GM23338 (cell line): Measurements from ENCODE around the gene CDH20. TPM values are rescaled to one million over a fixed set of nuclear protein-coding genes. Genes with fewer than 3 reads are reported as not detected.

Experiments used
- ATAC-seq: fragments of 200-7000 bp; cut with Tn5 transposase; 3 replicates; pipeline ENCODE4 v1.9.1; 2020
- DNase-seq: peaks from one replicate; pipeline ENCODE4 v3.0.0-alpha.2; 2015; ENCODE audit warnings: low spot score
- H2AFZ ChIP-seq: fragments of 200-600 bp; sonication (generic); 2 replicates; pipeline ENCODE4 v1.8.0; 2016; ENCODE audit warnings: antibody characterized with exemption, mild to moderate bottlenecking, moderate library complexity
- H3F3A ChIP-seq: fragments of 200-600 bp; sonication (generic); replicated peaks from 2 replicates; pipeline ENCODE4 v1.8.0; 2017; ENCODE audit warnings: antibody characterized with exemption, mixed run types, low read depth
- H3K27ac ChIP-seq: fragments of 200-600 bp; sonication (generic); 2 replicates; pipeline ENCODE4 v1.6.1; 2016; ENCODE audit warnings: low read depth
- H3K27me3 ChIP-seq: fragments of 200-600 bp; sonication (generic); 2 replicates; pipeline ENCODE4 v1.8.0; 2016; ENCODE audit warnings: mild to moderate bottlenecking, mixed run types, moderate library complexity; ENCODE audit not compliant: insufficient read depth
- H3K36me3 ChIP-seq: fragments of 200-600 bp; sonication (generic); 2 replicates; pipeline ENCODE4 v1.8.0; 2016; ENCODE audit warnings: mild to moderate bottlenecking; ENCODE audit not compliant: insufficient read depth
- H3K4me1 ChIP-seq: fragments of 200-600 bp; sonication (generic); 2 replicates; pipeline ENCODE4 v1.8.0; 2016; ENCODE audit warnings: mild to moderate bottlenecking, moderate library complexity; ENCODE audit not compliant: insufficient read depth
- H3K4me2 ChIP-seq: fragments of 200-600 bp; sonication (generic); 2 replicates; pipeline ENCODE4 v1.7.1; 2017; ENCODE audit warnings: mixed run types
- H3K4me3 ChIP-seq: fragments of 200-600 bp; sonication (generic); 2 replicates; pipeline ENCODE4 v1.6.1; 2016; ENCODE audit warnings: mixed run types
- H3K79me2 ChIP-seq: fragments of 200-600 bp; sonication (generic); replicated peaks from 2 replicates; pipeline ENCODE4 v1.8.0; 2017; ENCODE audit warnings: mild to moderate bottlenecking; ENCODE audit not compliant: insufficient read depth
- H3K9me2 ChIP-seq: fragments of 200-600 bp; sonication (generic); 2 replicates; pipeline ENCODE4 v1.8.0; 2017; ENCODE audit not compliant: insufficient read depth
- H4K20me1 ChIP-seq: fragments of 200-600 bp; sonication (generic); replicated peaks from 2 replicates; pipeline ENCODE4 v1.8.0; 2017; ENCODE audit warnings: mild to moderate bottlenecking; ENCODE audit not compliant: insufficient read depth
- H3K27ac Mint-ChIP-seq: 2 replicates; pipeline ENCODE4 v1.8.0; 2020; ENCODE audit warnings: inconsistent platforms, mild to moderate bottlenecking, moderate library complexity, mixed read lengths
- H3K27me3 Mint-ChIP-seq: 3 replicates; pipeline ENCODE4 v1.8.0; 2022; ENCODE audit warnings: low read depth, mild to moderate bottlenecking, moderate library complexity, mixed read lengths, inconsistent platforms; ENCODE audit not compliant: insufficient read depth, poor library complexity
- H3K36me3 Mint-ChIP-seq: 3 replicates; pipeline ENCODE4 v1.8.0; 2021; ENCODE audit warnings: low read depth, mild to moderate bottlenecking, inconsistent platforms, moderate library complexity, mixed read lengths
- H3K4me1 Mint-ChIP-seq: 3 replicates; pipeline ENCODE4 v1.8.0; 2020; ENCODE audit warnings: mild to moderate bottlenecking, inconsistent platforms, mixed read lengths
- H3K4me3 Mint-ChIP-seq: 3 replicates; pipeline ENCODE4 v1.8.0; 2021; ENCODE audit warnings: moderate library complexity, mild to moderate bottlenecking, inconsistent platforms, mixed read lengths
- H3K9me3 Mint-ChIP-seq: 3 replicates; pipeline ENCODE4 v1.8.0; 2020; ENCODE audit warnings: moderate library complexity, mild to moderate bottlenecking, inconsistent platforms, mixed read lengths
- CREB1 ChIP-seq: fragments of 250-450 bp; sonication (Bioruptor Pico); IDR thresholded peaks from 2 replicates; pipeline ENCODE4 v1.5.0; 2020; ENCODE audit warnings: low read depth, mild to moderate bottlenecking, moderate library complexity
- CTCF ChIP-seq, 2 experiments: fragments of 200-600 bp in 1 of 2; sonication (generic) in 1 of 2; conservative IDR thresholded peaks; 2 replicates each; pipeline versions ENCODE4 v1.5.1 to v1.6.1; 2016 to 2017; ENCODE audit warnings: antibody characterized with exemption in 2 of 2, low read depth in 2 of 2, mild to moderate bottlenecking in 2 of 2, moderate library complexity in 1 of 2
- EZH2 ChIP-seq: fragments of 200-600 bp; sonication (generic); IDR thresholded peaks from one replicate; pipeline ENCODE4 v1.8.0; 2017; ENCODE audit warnings: antibody characterized with exemption, mild to moderate bottlenecking, low read depth; ENCODE audit not compliant: unreplicated experiment
- EZH2phosphoT487 ChIP-seq: fragments of 200-600 bp; sonication (generic); IDR thresholded peaks from one replicate; pipeline ENCODE4 v1.8.1; 2018; ENCODE audit warnings: antibody characterized with exemption; ENCODE audit not compliant: unreplicated experiment
- NANOG ChIP-seq: IDR thresholded peaks from 2 replicates; pipeline ENCODE4 v1.6.1; 2016; ENCODE audit warnings: antibody characterized with exemption, borderline replicate concordance
- POLR2AphosphoS5 ChIP-seq: IDR thresholded peaks from 2 replicates; pipeline ENCODE4 v1.6.1; 2016; ENCODE audit warnings: antibody characterized with exemption, low read depth
- REST ChIP-seq: IDR thresholded peaks from one replicate; pipeline ENCODE4 v1.6.1; 2018; ENCODE audit warnings: antibody characterized with exemption; ENCODE audit not compliant: unreplicated experiment
- STAT1 ChIP-seq: IDR thresholded peaks from one replicate; pipeline ENCODE4 v1.6.1; 2016; ENCODE audit warnings: antibody characterized with exemption; ENCODE audit not compliant: unreplicated experiment
- ZNF114 ChIP-seq: fragments of 250-450 bp; sonication (Bioruptor Pico); IDR thresholded peaks from 2 replicates; pipeline ENCODE4 v1.5.0; 2020; ENCODE audit warnings: mild to moderate bottlenecking, moderate library complexity
- ZNF331 ChIP-seq: fragments of 250-450 bp; sonication (Bioruptor Pico); IDR thresholded peaks from 2 replicates; pipeline ENCODE4 v1.5.0; 2020; ENCODE audit warnings: low read depth, mild to moderate bottlenecking, moderate library complexity
- polyA plus RNA-seq: library from polyadenylated mRNA; unstranded; fragments of >200 nt; fragmentation: Nextera tagmentation; extraction: Ambion mirVana; gene quantifications from 2 replicates; pipeline ENCODE4 v1.2.1, GENCODE V29; 2016
- total RNA-seq: library from RNA; depleted of rRNA; stranded (reverse); fragments of >200 nt; shearing (Covaris generic); gene quantifications from 2 replicates; pipeline ENCODE4 v1.2.3, GENCODE V29; 2014

CDH20 gene
- total and polyA plus RNA-seq, 2 experiments from 2014 or later: 1.0 TPM; not detected in 1

DNA sequence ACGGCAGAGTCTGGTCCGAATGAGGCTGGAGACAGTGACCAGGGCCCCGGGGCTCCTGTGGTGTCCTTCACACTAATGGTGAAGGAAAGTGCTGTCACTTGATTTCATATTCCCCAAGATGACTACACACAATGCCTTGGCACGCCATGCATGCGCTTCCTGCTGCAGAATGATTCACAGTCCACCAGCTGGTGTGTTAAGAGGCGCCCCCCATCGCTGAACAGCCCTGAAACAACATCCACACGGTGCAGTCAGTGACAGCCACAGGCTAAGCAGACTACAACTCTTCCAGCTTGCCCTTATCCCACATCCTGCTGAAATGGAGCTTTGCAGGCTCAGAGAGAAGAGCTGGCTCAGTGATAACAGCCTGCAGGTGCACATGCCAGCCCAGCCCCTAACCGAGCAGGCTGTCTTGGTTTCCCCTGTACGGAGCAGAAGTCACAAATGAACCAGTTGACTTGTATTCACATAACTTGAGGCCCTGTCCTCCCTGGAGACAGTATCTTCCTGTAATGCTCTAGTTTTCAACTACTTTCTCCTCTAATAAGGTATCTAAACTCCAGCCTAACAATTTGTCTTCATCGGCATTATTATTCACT lies 24.3 kb upstream of the CDH20 start (continued):
- 0 out of 4 replicates have a peak, but pooled peaks of 1 of the 2 experiments have one; percentile 5 for TF ChIP-seq CTCF (conservative IDR thresholded peaks at IDR 0.05; ENCODE audit: low read depth in 2 of 2)
- TF ChIP-seq ZNF114 (CRISPR knock-in tag): no peak
- no peak for TF ChIP-seq EZH2phosphoT487
- TF ChIP-seq NANOG: no peak
- no peak for TF ChIP-seq POLR2AphosphoS5

GRCh38 chr18:61322265-61322873 lies 10.9 kb upstream of the CDH20 start:
- H3K9me2 ChIP-seq: no peaks in the 10 kb centered on the region
- peak; percentile 85 for DNase-seq
- H3K9me3 Mint-ChIP-seq: peaks cover 13% of the 10 kb centered on the region
- H3K4me1 ChIP-seq: peaks cover 6% of the 10 kb centered on the region; the same call in 1 of the 2 replicates
- H4K20me1 ChIP-seq: no peaks in the 10 kb centered on the region
- no peaks in the 10 kb centered on the region for H3K27me3 Mint-ChIP-seq
- no peak overlapping the region for H3K27ac ChIP-seq
- no peak overlapping the region for H2AFZ ChIP-seq
- TF ChIP-seq CTCF (conservative IDR thresholded peaks at IDR 0.05; ENCODE audit: low read depth in 2 of 2): peak; percentile 96 to 99
- TF ChIP-seq CREB1 (CRISPR knock-in tag): no peak
- H3F3A ChIP-seq: no peaks in the 10 kb centered on the region
- no peak overlapping the region for H3K4me2 ChIP-seq
- H3K79me2 ChIP-seq: no peaks in the 10 kb centered on the region
- H3K4me3 Mint-ChIP-seq: no peak overlapping the region
- H3K27ac Mint-ChIP-seq: no peak overlapping the region
- H3K27me3 ChIP-seq: no peaks in the 10 kb centered on the region
- peaks cover 2% of the 10 kb centered on the region; the same call in 1 of the 3 replicates for H3K4me1 Mint-ChIP-seq
- peaks cover 3% of the 10 kb centered on the region for H3K36me3 Mint-ChIP-seq
- no peaks in the 10 kb centered on the region for H3K36me3 ChIP-seq
- no peak overlapping the region for H3K4me3 ChIP-seq
- ATAC-seq: peak; percentile 100

DNA sequence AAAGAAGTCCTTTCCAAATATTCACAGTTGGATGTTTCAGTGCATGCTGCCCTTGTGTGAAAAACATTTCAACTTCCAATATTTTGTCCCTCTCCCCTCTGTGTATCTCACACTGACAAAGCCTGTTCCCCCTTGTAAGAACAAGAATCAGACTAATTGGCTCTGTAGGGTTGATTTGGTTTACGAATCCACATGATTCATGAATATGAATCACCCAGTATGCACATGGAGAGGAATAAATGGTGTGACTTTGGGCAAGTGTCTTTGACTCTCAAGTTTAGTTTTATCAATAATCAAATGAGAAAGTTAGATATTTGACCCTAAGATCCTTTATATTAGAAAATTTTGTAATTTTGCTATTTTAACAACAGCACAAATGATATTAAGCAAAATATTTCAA lies 9.3 kb upstream of the CDH20 start:
- no peaks in the 10 kb centered on the region; the same call in 2 of the 3 replicates for H3K9me3 Mint-ChIP-seq
- Histone ChIP-seq H3K4me3 (no peak overlapping the region), H4K20me1 (no peaks in the 10 kb centered on the region)
- TF ChIP-seq ZNF331 (CRISPR knock-in tag) (no peak), CTCF (conservative IDR thresholded peaks at IDR 0.05; ENCODE audit: low read depth in 2 of 2) (no peak), EZH2 (no peak), STAT1 (no peak), REST (no peak)

More for the DNA sequence above, 9.3 kb upstream of the CDH20 start:
- peaks cover 6% of the 10 kb centered on the region; the same call in 1 of the 2 replicates for H3K4me1 ChIP-seq
- no peaks in the 10 kb centered on the region for H3K27me3 Mint-ChIP-seq
- no peaks in the 10 kb centered on the region for H3K27me3 ChIP-seq
- no peak overlapping the region for H3K4me2 ChIP-seq
- no peak for ATAC-seq
- no peaks in the 10 kb centered on the region for H3K9me2 ChIP-seq
- no peaks in the 10 kb centered on the region; the same call in 2 of the 3 replicates for H3K36me3 Mint-ChIP-seq
- H3K36me3 ChIP-seq: no peaks in the 10 kb centered on the region
- no peak overlapping the region for H3K27ac ChIP-seq
- no peak overlapping the region for H3K27ac Mint-ChIP-seq
- no peak for DNase-seq
- no peaks in the 10 kb centered on the region for H3F3A ChIP-seq
- H3K79me2 ChIP-seq: no peaks in the 10 kb centered on the region
- no peak overlapping the region for H2AFZ ChIP-seq
- peaks cover 2% of the 10 kb centered on the region; the same call in 2 of the 3 replicates for H3K4me1 Mint-ChIP-seq
- H3K4me3 Mint-ChIP-seq: no peak overlapping the region
